T47D (cell line): Measurements from ENCODE around the gene SLC6A9.

Source experiments
- DNase-seq, 2 experiments: peaks; one replicate each; pipeline versions ENCODE4 v3.0.0 to v3.0.0-alpha.2; 2011 to 2012; ENCODE audit warnings: low read depth in 1 of 2, low spot score in 1 of 2
- JUND ChIP-seq: IDR thresholded peaks from 2 replicates; pipeline ENCODE4 v1.6.1; 2012; ENCODE audit warnings: low read depth
- in situ Hi-C: cut with HindIII; loops from 2 replicates; pipeline ENCODE4 v1.10.0; 2016; ENCODE audit warnings: low sequenced_read_pairs, low pct_unique_long_range_greater_than_20kb

SLC6A9 gene

GRCh38 chr1:44043176-44044070 is 12.2 kb upstream of the SLC6A9 start:
- no peak for DNase-seq
- TF ChIP-seq JUND: no peak
- in situ Hi-C loops: no loop called here

- DNase-seq: no peak
- in situ Hi-C loops: no loop called here
- no peak for TF ChIP-seq JUND
Observed at GRCh38 chr1:44040846-44041245, 9.6 kb upstream of the SLC6A9 start.

GRCh38 chr1:44040418-44040817 is 9.2 kb upstream of the SLC6A9 start:
- TF ChIP-seq JUND: no peak
- no peak for DNase-seq
- in situ Hi-C loops: no loop called here

- TF ChIP-seq JUND: no peak
- in situ Hi-C loops: no loop called here
Observed at GRCh38 chr1:44038876-44039657, 7.8 kb upstream of the SLC6A9 start.

GRCh38 chr1:44037154-44037553 is 5.9 kb upstream of the SLC6A9 start:
- no peak for TF ChIP-seq JUND
- no peak for DNase-seq
- in situ Hi-C loops: no loop called here

More at GRCh38 chr1:44038876-44039657, 7.8 kb upstream of the SLC6A9 start:
- DNase-seq: no peak

- TF ChIP-seq JUND: no peak
- DNase-seq: peak in 1 of 2 experiments; percentile 73
- in situ Hi-C loops: no loop called here
Observed at GRCh38 chr1:44036409-44037139, 5.3 kb upstream of the SLC6A9 start.

GRCh38 chr1:44035726-44036408 is 4.6 kb upstream of the SLC6A9 start:
- no peak for DNase-seq
- no peak for TF ChIP-seq JUND
- in situ Hi-C loops: no loop called here

GRCh38 chr1:44034976-44035716 is 3.9 kb upstream of the SLC6A9 start:
- DNase-seq: no peak
- TF ChIP-seq JUND: no peak
- in situ Hi-C loops: no loop called here

GRCh38 chr1:44034423-44034822 is 3.2 kb upstream of the SLC6A9 start:
- in situ Hi-C loops: no loop called here
- no peak for TF ChIP-seq JUND
- no peak for DNase-seq

GRCh38 chr1:44033756-44034155 is 2.5 kb upstream of the SLC6A9 start:
- no peak for DNase-seq
- TF ChIP-seq JUND: no peak
- in situ Hi-C loops: no loop called here

GRCh38 chr1:44033041-44033575 is 1.8 kb upstream of the SLC6A9 start:
- in situ Hi-C loops: no loop called here
- no peak for TF ChIP-seq JUND
- DNase-seq: no peak
